Endothelial cell of umbilical vein (primary cell): ENCODE measurements around the gene ESYT3. TPM values are rescaled to one million over a fixed set of nuclear protein-coding genes. Genes with fewer than 3 reads are reported as not detected.

Source experiments
- BruUV-seq: library from RNA; stranded (reverse); fragments of 400-500 nt; replicated peaks from 2 replicates; lab custom pipeline; 2021; lab: Mats Ljungman, UMichigan
- CTCF ChIA-PET: fragments of 300-600, 350-600 bp; sonication (Branson Sonifier 250); formaldehyde crosslinking; loops from one replicate; lab custom pipeline; 2021; ENCODE audit warnings: antibody characterized with exemption, inconsistent platforms; lab: Charles Lee
- POLR2A ChIA-PET: fragments of 300-600, 350-600 bp; sonication (Branson Sonifier 250); formaldehyde crosslinking; loops from one replicate; lab custom pipeline; 2021; ENCODE audit warnings: antibody characterized with exemption, inconsistent platforms; lab: Charles Lee
- DNase-seq: peaks from one replicate; pipeline ENCODE4 v3.0.0-alpha.2; 2011; ENCODE audit warnings: low read depth, low spot score
- FAIRE-seq: peaks from 2 replicates; lab custom pipeline; 2011; peaks lifted over from hg19 to GRCh38; lab: Jason Lieb, UNC
- H2AFZ ChIP-seq: 2 replicates; pipeline ENCODE4 v1.6.0; 2012; ENCODE audit warnings: low read depth, low read length, control low read depth, inconsistent platforms
- H3K27ac ChIP-seq: 2 replicates; pipeline ENCODE4 v1.5.1; 2011; ENCODE audit warnings: low read depth, mild to moderate bottlenecking, control low read depth, low read length, moderate library complexity; ENCODE audit not compliant: insufficient read depth
- H3K27me3 ChIP-seq, 2 experiments: 2 replicates each; pipeline versions ENCODE4 v1.6.0 to v1.6.1; 2011; ENCODE audit warnings: low read length in 2 of 2, mixed read lengths in 1 of 2; ENCODE audit not compliant: control insufficient read depth in 2 of 2, insufficient read depth in 2 of 2
- H3K36me3 ChIP-seq, 2 experiments: 2 replicates in 1 of 2; 3 replicates in 1 of 2; pipeline ENCODE4 v1.5.1; 2011; ENCODE audit warnings: low read length in 2 of 2, mild to moderate bottlenecking in 1 of 2, moderate library complexity in 1 of 2; ENCODE audit not compliant: control insufficient read depth in 2 of 2, insufficient read depth in 2 of 2; ENCODE audit errors: extremely low read depth in 1 of 2
- H3K4me1 ChIP-seq: 3 replicates; pipeline ENCODE4 v1.5.1; 2011; ENCODE audit warnings: mild to moderate bottlenecking, low read length; ENCODE audit not compliant: control insufficient read depth, insufficient read depth; ENCODE audit errors: extremely low read depth
- H3K4me2 ChIP-seq: 2 replicates; pipeline ENCODE4 v1.6.1; 2011; ENCODE audit warnings: low read length, control low read depth, mixed read lengths; ENCODE audit not compliant: insufficient read depth
- H3K4me3 ChIP-seq, 3 experiments: fragments of 200-600 bp in 1 of 3; sonication (generic), shearing (Covaris generic) in 1 of 3; replicated peaks in 1 of 3; 2 replicates each; pipeline ENCODE4 v1.5.1; 2011 to 2016; ENCODE audit warnings: control low read depth in 3 of 3, low read length in 3 of 3, mild to moderate bottlenecking in 2 of 3, inconsistent platforms in 1 of 3, low read depth in 1 of 3, moderate library complexity in 1 of 3; ENCODE audit not compliant: insufficient read depth in 1 of 3
- H3K79me2 ChIP-seq: 2 replicates; pipeline ENCODE4 v1.6.0; 2012; ENCODE audit warnings: low read length, inconsistent platforms; ENCODE audit not compliant: control insufficient read depth, insufficient read depth
- H3K9ac ChIP-seq: replicated peaks from 2 replicates; pipeline ENCODE3; 2011; ENCODE audit warnings: low read length, control low read depth; ENCODE audit not compliant: insufficient read depth; ENCODE audit errors: extremely low read depth
- H3K9me1 ChIP-seq: replicated peaks from 3 replicates; pipeline ENCODE4 v1.6.0; 2011; ENCODE audit warnings: mild to moderate bottlenecking, low read length; ENCODE audit not compliant: control insufficient read depth, insufficient read depth; ENCODE audit errors: extremely low read depth
- H3K9me3 ChIP-seq: replicated peaks from 2 replicates; pipeline ENCODE4 v1.5.1; 2012; ENCODE audit warnings: low read length, inconsistent platforms; ENCODE audit not compliant: control insufficient read depth, insufficient read depth
- H4K20me1 ChIP-seq: replicated peaks from 2 replicates; pipeline ENCODE3; 2011; ENCODE audit warnings: mild to moderate bottlenecking, low read length; ENCODE audit not compliant: control insufficient read depth, insufficient read depth; ENCODE audit errors: extremely low read depth
- EZH2 ChIP-seq: IDR thresholded peaks from 2 replicates; pipeline ENCODE4 v1.6.1; 2012; ENCODE audit warnings: borderline replicate concordance, low read depth, mild to moderate bottlenecking, moderate library complexity, low read length, inconsistent platforms; ENCODE audit not compliant: severe bottlenecking
- FOS ChIP-seq: IDR thresholded peaks from 2 replicates; pipeline ENCODE4 v1.6.1; 2011; ENCODE audit warnings: mild to moderate bottlenecking, low read length, moderate library complexity, borderline replicate concordance; ENCODE audit not compliant: insufficient read depth
- GATA2 ChIP-seq: IDR thresholded peaks from 2 replicates; pipeline ENCODE4 v1.7.0; 2011; ENCODE audit warnings: low read depth, mild to moderate bottlenecking, moderate library complexity, mixed read lengths, low read length; ENCODE audit not compliant: insufficient read length, insufficient read depth
- JUN ChIP-seq: IDR thresholded peaks from 2 replicates; pipeline ENCODE4 v1.6.1; 2011; ENCODE audit warnings: borderline replicate concordance, low read depth; ENCODE audit not compliant: insufficient read length, insufficient read depth
- MYC ChIP-seq: IDR thresholded peaks from one replicate; pipeline ENCODE4 v1.6.1; 2011; ENCODE audit warnings: mild to moderate bottlenecking, low read depth, low read length
- POLR2A ChIP-seq: IDR thresholded peaks from 2 replicates; pipeline ENCODE4 v1.6.1; 2012; ENCODE audit warnings: low read depth, mild to moderate bottlenecking, control low read depth, low read length
- POLR2AphosphoS5 ChIP-seq: IDR thresholded peaks from 2 replicates; pipeline ENCODE4 v1.6.1; 2012; ENCODE audit warnings: low read depth, mild to moderate bottlenecking, control low read depth, low read length, moderate library complexity; ENCODE audit not compliant: insufficient read depth
- dilution Hi-C: fragments of 300-500 bp; cut with MboI; formaldehyde crosslinking; loops from one replicate; pipeline ENCODE4 v1.15.0; 2019; ENCODE audit warnings: low sequenced_read_pairs; ENCODE audit not compliant: extremely low pct_ligation_motif_present
- intact Hi-C: fragments of 100-400 bp; cut with micrococcal nuclease; formaldehyde crosslinking; loops from one replicate; pipeline ENCODE4 v1.10.0; 2022
- polyA plus RNA-seq, 4 experiments: library from polyadenylated mRNA; depleted of rRNA in 3 of 4; stranded (reverse) in 3 of 4; unstranded in 1 of 4; fragments of >200 nt; gene quantifications; 2 replicates each; pipeline versions ENCODE4 v1.2.1 to v1.2.3, GENCODE V29; 2011 to 2012; ENCODE audit warnings: missing spikeins in 1 of 4
- total RNA-seq: library from RNA; stranded (reverse); gene quantifications from 2 replicates; pipeline ENCODE4 v1.2.3, GENCODE V29; 2021
- TF ChIP-seq, protein P1 (sequence below), 2 donors: IDR thresholded peaks; 1 replicate in 1 of 2; 2 replicates in 1 of 2; pipeline ENCODE4 v1.5.1; 2011; ENCODE audit warnings: low read length in 2 of 2, mild to moderate bottlenecking in 2 of 2, moderate library complexity in 2 of 2, control low read depth in 1 of 2, inconsistent platforms in 1 of 2, low read depth in 1 of 2; ENCODE audit not compliant: insufficient read depth in 1 of 2; ENCODE audit errors: extremely low read depth in 1 of 2
- TF ChIP-seq, protein P2 (sequence below): IDR thresholded peaks from 2 replicates; pipeline ENCODE4 v1.6.1; 2011; ENCODE audit not compliant: insufficient read depth, insufficient read length

Gene ESYT3
- total and polyA plus RNA-seq, 2 donors (not counting 3 experiments of a cell fraction or from before 2014, with no cell fraction given), result not detected

DNA sequence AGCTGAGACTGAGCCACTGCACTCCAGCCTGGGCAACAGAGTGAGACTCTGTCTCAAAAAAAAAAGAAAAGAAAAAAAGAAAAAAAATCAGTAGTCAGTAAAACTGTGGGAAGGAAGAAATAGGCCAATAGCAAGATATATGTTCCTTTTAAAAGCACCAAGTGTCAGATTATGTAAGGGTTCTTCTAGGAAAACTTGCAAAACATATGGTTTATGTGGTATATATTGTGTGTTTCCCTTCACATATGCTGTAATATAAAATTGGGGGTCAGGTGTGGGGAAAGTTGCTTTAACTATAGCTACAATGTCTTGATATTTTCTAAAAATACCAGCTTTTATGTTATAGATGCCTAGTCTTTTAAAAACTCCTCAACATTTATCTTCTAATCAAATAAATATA lies 64.6 kb downstream of the ESYT3 start:
- TF ChIP-seq, protein P1, sequence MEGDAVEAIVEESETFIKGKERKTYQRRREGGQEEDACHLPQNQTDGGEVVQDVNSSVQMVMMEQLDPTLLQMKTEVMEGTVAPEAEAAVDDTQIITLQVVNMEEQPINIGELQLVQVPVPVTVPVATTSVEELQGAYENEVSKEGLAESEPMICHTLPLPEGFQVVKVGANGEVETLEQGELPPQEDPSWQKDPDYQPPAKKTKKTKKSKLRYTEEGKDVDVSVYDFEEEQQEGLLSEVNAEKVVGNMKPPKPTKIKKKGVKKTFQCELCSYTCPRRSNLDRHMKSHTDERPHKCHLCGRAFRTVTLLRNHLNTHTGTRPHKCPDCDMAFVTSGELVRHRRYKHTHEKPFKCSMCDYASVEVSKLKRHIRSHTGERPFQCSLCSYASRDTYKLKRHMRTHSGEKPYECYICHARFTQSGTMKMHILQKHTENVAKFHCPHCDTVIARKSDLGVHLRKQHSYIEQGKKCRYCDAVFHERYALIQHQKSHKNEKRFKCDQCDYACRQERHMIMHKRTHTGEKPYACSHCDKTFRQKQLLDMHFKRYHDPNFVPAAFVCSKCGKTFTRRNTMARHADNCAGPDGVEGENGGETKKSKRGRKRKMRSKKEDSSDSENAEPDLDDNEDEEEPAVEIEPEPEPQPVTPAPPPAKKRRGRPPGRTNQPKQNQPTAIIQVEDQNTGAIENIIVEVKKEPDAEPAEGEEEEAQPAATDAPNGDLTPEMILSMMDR (IDR thresholded peaks at IDR 0.05; ENCODE audit: extremely low read depth in 1 of 2, insufficient read depth in 1 of 2, low read depth in 1 of 2, low read length in 2 of 2), result no peak
- no peak for TF ChIP-seq GATA2
- no peak for TF ChIP-seq POLR2AphosphoS5
- H3K36me3 ChIP-seq, result no peaks in the 10 kb centered on the region
- no TSS peak for BruUV-seq
- no peaks in the 10 kb centered on the region for H3K79me2 ChIP-seq
- H3K4me2 ChIP-seq, result no peak overlapping the region
- no peak overlapping the region for H3K27ac ChIP-seq
- dilution Hi-C loops (no loop called here), intact Hi-C loops (no loop called here)
- no peak overlapping the region for H3K4me3 ChIP-seq
- no peaks in the 10 kb centered on the region for H3K9me1 ChIP-seq
- no peak for FAIRE-seq
- no peaks in the 10 kb centered on the region for H3K27me3 ChIP-seq
- H4K20me1 ChIP-seq, result no peaks in the 10 kb centered on the region
- no peak for DNase-seq
- ChIA-PET CTCF (interaction anchor here (1.0 kb wide), 1 partner anchor 20 kb away, joined by 6 read pairs; no protein-coding TSS in a partner anchor), POLR2A (no interaction called here)
- peaks cover 3% of the 10 kb centered on the region for H3K4me1 ChIP-seq
- H3K9ac ChIP-seq, result no peak overlapping the region
- H3K9me3 ChIP-seq, result no peaks in the 10 kb centered on the region
- H2AFZ ChIP-seq, result no peak overlapping the region

DNA sequence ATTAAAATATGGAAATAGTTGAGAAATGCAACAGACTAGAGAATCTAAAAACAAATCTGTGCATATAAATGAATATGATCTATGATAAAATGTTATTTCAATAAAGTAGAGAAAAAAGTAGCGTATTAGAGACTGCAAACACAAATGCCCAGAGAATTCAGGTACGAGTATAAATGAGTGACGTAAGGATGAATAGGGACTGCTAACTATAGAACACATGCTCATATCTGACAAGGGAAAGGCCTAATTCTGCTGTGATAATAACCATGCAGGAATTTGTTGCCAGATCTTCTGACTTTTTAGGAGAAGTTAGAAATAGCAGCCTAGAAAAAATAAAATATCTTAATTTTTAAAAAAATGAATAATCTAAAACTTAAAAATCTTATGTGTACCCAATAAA lies 73.1 kb downstream of the ESYT3 start:
- Histone ChIP-seq H3K36me3 (no peaks in the 10 kb centered on the region), H3K27me3 (no peaks in the 10 kb centered on the region), H3K4me1 (no peaks in the 10 kb centered on the region), H3K4me2 (no peak overlapping the region), H3K4me3 (no peak overlapping the region), H3K9me3 (no peaks in the 10 kb centered on the region), H3K9ac (no peak overlapping the region), H2AFZ (no peak overlapping the region), H3K79me2 (no peaks in the 10 kb centered on the region), H4K20me1 (no peaks in the 10 kb centered on the region), H3K9me1 (no peaks in the 10 kb centered on the region), H3K27ac (no peak overlapping the region)
- DNase-seq (no peak), FAIRE-seq (no peak)
- dilution Hi-C loops, result no loop called here
- POLR2A ChIA-PET, result no interaction called here
- CTCF ChIA-PET, result no interaction called here
- BruUV-seq, result no TSS peak
- TF ChIP-seq MYC (no peak), POLR2AphosphoS5 (no peak), EZH2 (no peak), GATA2 (no peak), JUN (no peak), FOS (no peak), POLR2A (no peak)
- TF ChIP-seq, protein P2, sequence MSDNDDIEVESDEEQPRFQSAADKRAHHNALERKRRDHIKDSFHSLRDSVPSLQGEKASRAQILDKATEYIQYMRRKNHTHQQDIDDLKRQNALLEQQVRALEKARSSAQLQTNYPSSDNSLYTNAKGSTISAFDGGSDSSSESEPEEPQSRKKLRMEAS, result no peak
- TF ChIP-seq, protein P1 (IDR thresholded peaks at IDR 0.05; ENCODE audit: extremely low read depth in 1 of 2, insufficient read depth in 1 of 2, low read depth in 1 of 2, low read length in 2 of 2), result no peak
- intact Hi-C loops, result no loop called here
